ENCODE data around the gene TNFAIP3. TPM values are rescaled to one million over a fixed set of nuclear protein-coding genes. Genes with fewer than 3 reads are reported as not detected.

The TNFAIP3 gene
- total and polyA plus RNA-seq, 2 donors (not counting 1 experiment from before 2014, with no cell fraction given) = 86.2 to 92.0 TPM

- Mint-ChIP-seq H3K9me3 (ENCODE audit: insufficient read depth) (peaks cover 4% of the 10 kb centered on the region), H3K4me3 (no peak overlapping the region), H3K27me3 (no peaks in the 10 kb centered on the region), H3K4me1 (no peaks in the 10 kb centered on the region), H3K27ac (no peak overlapping the region)
- Histone ChIP-seq H3K36me3 (replicated peaks in 1 of 2; ENCODE audit: control extremely low read depth in 1 of 2, control insufficient read depth in 1 of 2, extremely low read depth in 1 of 2, insufficient read depth in 2 of 2, low read length in 1 of 2) (peaks cover 0 to 3% of the 10 kb centered on the region in 2 experiments), H3K9ac (ENCODE audit: low read length) (no peak overlapping the region), H3K4me1 (ENCODE audit: control insufficient read depth in 2 of 2, insufficient read depth in 2 of 2, low read length in 2 of 2) (no peaks in the 10 kb centered on the region), H3K27me3 (replicated peaks in 1 of 4; ENCODE audit: control extremely low read depth in 1 of 4, control insufficient read depth in 3 of 4, insufficient read depth in 4 of 4, low read length in 3 of 4) (no peaks in the 10 kb centered on the region), H3K9me3 (ENCODE audit: control extremely low read depth in 1 of 3, control insufficient read depth in 2 of 3, insufficient read depth in 1 of 3, low read length in 2 of 3) (no peaks in the 10 kb centered on the region), H3K4me3 (ENCODE audit: control extremely low read depth in 1 of 5, extremely low read depth in 1 of 5, insufficient read depth in 1 of 5, low read depth in 2 of 5, low read length in 4 of 5) (no peak overlapping the region), H3K4me2 (replicated peaks; ENCODE audit: low read depth, low read length, poor library complexity, severe bottlenecking) (no peak overlapping the region), H4K20me1 (ENCODE audit: control insufficient read depth, insufficient read depth, low read length, poor library complexity, severe bottlenecking) (no peaks in the 10 kb centered on the region), H3K79me2 (ENCODE audit: control insufficient read depth, insufficient read depth, low read length) (no peaks in the 10 kb centered on the region), H2AFZ (ENCODE audit: insufficient read depth, low read depth, low read length, poor library complexity, severe bottlenecking) (no peak overlapping the region), H3K27ac (ENCODE audit: low read length in 2 of 2) (no peak overlapping the region)
- DNase-seq (no peak), ATAC-seq (ENCODE audit: low read depth) (no peak)
- POLR2A ChIA-PET = no interaction called here
- intact Hi-C loops (cut with micrococcal nuclease) = no loop called here
- no peak for TF ChIP-seq CTCF (IDR thresholded peaks at IDR 0.05)
- no peak for TF ChIP-seq EZH2 (IDR thresholded peaks at IDR 0.05; ENCODE audit: borderline replicate concordance, insufficient read depth, low read depth, low read length, poor library complexity, severe bottlenecking)
- CTCF ChIA-PET = interaction anchor here (1.1 kb wide), 1 partner anchor 91 kb away, joined by 3 read pairs; no protein-coding TSS in a partner anchor
- WGBS (ENCODE audit: insufficient coverage) = no CpG with 5 or more reads among the region's 7 CpGs
Measured at GRCh38 chr6:137853569-137854213, 13.4 kb upstream of the TNFAIP3 start.

- H3K36me3 ChIP-seq (replicated peaks in 1 of 2; ENCODE audit: control extremely low read depth in 1 of 2, control insufficient read depth in 1 of 2, extremely low read depth in 1 of 2, insufficient read depth in 2 of 2, low read length in 1 of 2) = peaks cover 0 to 3% of the 10 kb centered on the region in 2 experiments
- ChIA-PET POLR2A (no interaction called here), CTCF (interaction anchor here (0.9 to 1.2 kb wide), 2 partner anchors 72 to 94 kb away, joined by 3 read pairs; no protein-coding TSS in a partner anchor)
- Mint-ChIP-seq H3K4me1 (no peaks in the 10 kb centered on the region), H3K27me3 (no peaks in the 10 kb centered on the region), H3K4me3 (no peak overlapping the region), H3K9me3 (ENCODE audit: insufficient read depth) (peaks cover 4% of the 10 kb centered on the region), H3K27ac (no peak overlapping the region)
- no peaks in the 10 kb centered on the region for H3K79me2 ChIP-seq (ENCODE audit: control insufficient read depth, insufficient read depth, low read length)
- H3K9ac ChIP-seq (ENCODE audit: low read length) = no peak overlapping the region
- no peak overlapping the region for H3K4me2 ChIP-seq (replicated peaks; ENCODE audit: low read depth, low read length, poor library complexity, severe bottlenecking)
- WGBS (ENCODE audit: insufficient coverage) = no CpG with 5 or more reads among the region's 2 CpGs
- H3K9me3 ChIP-seq (ENCODE audit: control extremely low read depth in 1 of 3, control insufficient read depth in 2 of 3, insufficient read depth in 1 of 3, low read length in 2 of 3) = no peaks in the 10 kb centered on the region
- H3K4me3 ChIP-seq (ENCODE audit: control extremely low read depth in 1 of 5, extremely low read depth in 1 of 5, insufficient read depth in 1 of 5, low read depth in 2 of 5, low read length in 4 of 5) = no peak overlapping the region
- no peak overlapping the region for H3K27ac ChIP-seq (ENCODE audit: low read length in 2 of 2)
- DNase-seq (no peak), ATAC-seq (ENCODE audit: low read depth) (no peak)
- no peak overlapping the region for H2AFZ ChIP-seq (ENCODE audit: insufficient read depth, low read depth, low read length, poor library complexity, severe bottlenecking)
- TF ChIP-seq CTCF (IDR thresholded peaks at IDR 0.05) = no peak
- intact Hi-C loops (cut with micrococcal nuclease) = no loop called here
- no peaks in the 10 kb centered on the region for H3K4me1 ChIP-seq (ENCODE audit: control insufficient read depth in 2 of 2, insufficient read depth in 2 of 2, low read length in 2 of 2)
- no peaks in the 10 kb centered on the region for H3K27me3 ChIP-seq (replicated peaks in 1 of 4; ENCODE audit: control extremely low read depth in 1 of 4, control insufficient read depth in 3 of 4, insufficient read depth in 4 of 4, low read length in 3 of 4)
- no peaks in the 10 kb centered on the region for H4K20me1 ChIP-seq (ENCODE audit: control insufficient read depth, insufficient read depth, low read length, poor library complexity, severe bottlenecking)
Measured at GRCh38 chr6:137856138-137856898, 10.7 kb upstream of the TNFAIP3 start.
